Stimulated activated CD4-positive, alpha-beta T cell treated with anti-CD3 and anti-CD28 coated beads, TNF-alpha, amount 100 ng/mL, for 4 hours (primary cell): ENCODE data around the gene ETF1.
"Not testable (repeated sequence)": the region's sequence is repeated elsewhere in the genome, so short reads cannot be mapped to it uniquely, and the experiment has no call there.

Source experiments
- DNase-seq, 3 experiments: peaks; one replicate each; pipeline ENCODE4 v3.0.0-alpha.2; 2020; ENCODE audit warnings: low read depth in 3 of 3

Gene ETF1

GRCh38 chr5:138491284-138491648, 51.8 kb downstream of the ETF1 start:
- DNase-seq = no peak

GRCh38 chr5:138490648-138491283, 52.3 kb downstream of the ETF1 start:
- DNase-seq = no peak

GRCh38 chr5:138489683-138490061, 53.4 kb downstream of the ETF1 start:
- no peak for DNase-seq

- no peak for DNase-seq
Measured at GRCh38 chr5:138488481-138488945, 54.5 kb downstream of the ETF1 start.

DNA sequence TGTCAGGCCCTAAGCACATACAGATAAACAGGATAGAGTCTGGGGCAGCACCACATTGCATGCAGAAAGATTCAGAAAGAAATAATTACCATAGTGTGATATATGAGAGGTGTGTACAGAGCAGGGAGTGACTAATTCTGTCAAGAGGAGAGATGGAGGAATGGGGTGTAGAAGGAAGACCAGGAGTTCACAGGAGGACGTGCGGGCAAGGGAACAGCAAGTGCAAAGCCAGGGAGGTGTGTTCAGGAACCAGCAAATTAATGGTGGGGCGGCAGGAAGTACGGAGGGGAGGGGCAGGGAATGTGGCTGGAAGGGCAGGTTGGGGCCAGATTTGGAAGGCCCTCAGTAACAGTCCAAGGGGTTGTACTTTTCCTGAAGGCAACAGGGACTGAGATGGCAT, 60.4 kb downstream of the ETF1 start:
- no peak for DNase-seq

DNA sequence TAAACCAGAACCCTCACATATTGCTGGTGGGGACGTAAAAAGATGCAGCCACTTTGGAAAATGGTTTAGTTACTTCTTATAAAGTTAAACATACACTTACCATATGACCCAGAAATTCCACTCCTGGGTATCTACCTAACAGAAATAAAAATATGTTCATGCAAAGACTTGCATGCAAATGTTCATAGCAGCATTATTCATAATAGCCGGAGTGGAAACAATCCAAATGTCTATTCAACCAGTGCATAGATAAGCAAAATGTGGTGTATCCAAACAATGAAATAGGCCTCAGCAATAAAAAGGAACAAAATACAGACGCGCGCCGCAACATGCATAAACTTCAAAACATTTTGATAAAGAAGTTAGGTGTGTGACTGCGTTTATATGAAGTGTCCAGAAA, 66.1 kb downstream of the ETF1 start:
- DNase-seq = no peak

DNA sequence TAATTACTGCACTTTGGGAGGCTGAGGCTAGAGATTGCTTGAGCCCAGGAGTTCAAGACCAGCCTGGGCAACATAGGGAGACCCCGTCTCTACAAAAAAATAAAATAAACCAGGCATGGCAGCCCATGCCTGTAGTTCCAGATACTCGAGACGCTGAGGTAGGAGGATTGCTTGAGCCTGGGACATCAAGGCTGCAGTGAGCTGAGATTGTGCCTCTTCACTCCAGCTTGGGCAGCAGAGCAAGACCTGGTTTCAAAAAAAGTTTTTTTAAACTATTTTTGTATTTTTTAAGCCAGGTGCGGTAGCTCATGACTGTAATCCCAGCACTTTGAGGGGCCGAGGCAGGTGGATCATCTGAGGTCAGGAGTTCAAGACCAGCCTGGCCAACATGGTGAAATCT, 69.9 kb downstream of the ETF1 start:
- DNase-seq = not testable (repeated sequence)

DNA sequence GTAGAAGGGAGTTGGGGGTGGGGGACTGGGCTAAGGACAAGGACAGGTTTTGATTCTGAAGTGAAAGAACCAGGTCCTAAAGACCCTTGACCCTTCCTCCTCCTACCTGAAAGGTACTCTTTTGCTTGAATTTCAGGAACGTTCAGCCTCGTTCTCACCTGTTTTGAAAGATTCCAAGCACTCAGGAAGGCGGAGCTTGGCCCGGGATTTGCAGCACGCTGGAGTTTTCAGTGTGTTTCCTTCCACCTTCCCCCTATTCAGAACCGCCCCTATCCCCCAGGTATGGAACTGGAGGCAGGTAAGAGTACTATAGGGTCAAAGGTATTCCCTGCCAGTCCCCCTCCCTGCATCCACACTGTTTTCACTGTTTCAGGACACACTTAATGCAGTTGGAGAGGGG, 70.7 kb downstream of the ETF1 start:
- DNase-seq = no peak

DNA sequence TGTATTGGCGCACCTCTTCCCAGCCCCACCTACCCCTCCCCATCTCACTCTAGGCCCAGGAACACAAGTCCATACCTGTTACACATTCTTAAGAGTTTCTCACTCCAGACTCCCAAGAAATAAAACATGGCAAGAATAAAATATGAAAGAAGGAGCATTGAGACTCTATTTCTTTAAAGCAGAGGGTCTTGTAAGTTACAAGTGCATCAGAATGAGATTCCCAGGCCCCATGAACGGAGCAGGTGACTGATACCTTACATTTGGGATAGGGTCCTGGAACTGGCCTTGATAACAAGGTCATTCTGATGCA, 72.0 kb downstream of the ETF1 start:
- DNase-seq = no peak

GRCh38 chr5:138470322-138471051, 72.5 kb downstream of the ETF1 start:
- DNase-seq = no peak

DNA sequence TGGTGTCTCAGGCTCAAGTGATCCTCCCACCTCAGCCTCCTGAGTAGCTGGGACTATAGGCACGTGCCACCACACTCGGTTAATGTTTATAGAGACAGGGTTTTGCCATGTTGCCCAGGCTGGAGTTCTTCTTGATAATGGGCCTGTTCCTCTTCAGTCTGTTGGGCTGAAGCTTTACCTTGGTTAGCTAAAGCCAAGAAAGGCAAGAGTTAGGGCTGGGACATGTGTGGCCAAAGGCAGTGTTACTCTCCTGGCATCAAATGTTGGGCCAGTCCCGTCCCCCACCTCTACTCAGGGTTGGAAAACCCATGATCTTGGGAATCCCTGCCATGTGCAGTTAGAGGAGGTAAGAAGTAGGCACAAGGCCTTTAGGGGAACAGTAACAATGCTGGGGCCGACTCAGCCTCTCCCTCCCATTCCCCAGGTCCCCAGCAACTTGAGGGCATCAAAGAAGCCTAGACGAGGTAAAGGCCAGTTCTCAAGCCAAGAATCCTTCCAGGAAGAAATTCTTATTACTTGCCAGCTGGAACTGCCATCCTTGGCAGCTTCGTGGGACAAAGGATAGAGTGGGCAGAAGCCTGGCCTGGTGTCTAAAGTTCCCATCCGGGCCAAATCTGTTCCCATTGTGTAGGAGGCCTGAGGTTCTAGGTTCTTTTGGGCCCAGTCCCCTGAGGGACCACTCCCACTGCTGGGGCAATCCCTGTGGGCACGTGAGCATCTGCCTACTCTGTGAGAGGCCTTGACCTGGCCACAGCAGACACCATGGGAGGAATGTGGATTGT, 73.3 kb downstream of the ETF1 start:
- DNase-seq = peak in 1 of 3 experiments; percentile 45

DNA sequence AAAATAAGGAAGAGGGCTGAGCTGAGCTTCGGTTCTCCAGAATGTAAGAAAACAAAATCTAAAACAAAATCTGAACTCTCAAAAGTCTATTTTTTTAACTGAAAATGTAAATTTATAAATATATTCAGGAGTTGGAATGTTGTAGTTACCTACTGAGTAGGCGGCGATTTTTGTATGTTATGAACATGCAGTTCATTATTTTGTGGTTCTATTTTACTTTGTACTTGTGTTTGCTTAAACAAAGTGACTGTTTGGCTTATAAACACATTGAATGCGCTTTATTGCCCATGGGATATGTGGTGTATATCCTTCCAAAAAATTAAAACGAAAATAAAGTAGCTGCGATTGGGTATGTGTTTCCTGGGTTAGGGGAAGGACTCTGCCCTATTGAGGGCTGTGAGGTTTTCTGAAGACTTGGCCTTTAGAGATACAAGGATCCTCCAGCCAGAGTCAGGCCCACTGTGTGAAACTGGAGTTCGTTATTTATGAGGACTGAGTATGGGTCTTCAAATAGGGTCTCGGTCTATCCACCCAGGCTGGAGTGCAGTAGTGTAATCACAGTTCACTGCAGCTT, 74.0 kb downstream of the ETF1 start:
- DNase-seq = no peak

GRCh38 chr5:138468133-138468965, 74.7 kb downstream of the ETF1 start:
- DNase-seq = no peak

GRCh38 chr5:138467711-138468132, 75.3 kb downstream of the ETF1 start:
- no peak for DNase-seq

DNA sequence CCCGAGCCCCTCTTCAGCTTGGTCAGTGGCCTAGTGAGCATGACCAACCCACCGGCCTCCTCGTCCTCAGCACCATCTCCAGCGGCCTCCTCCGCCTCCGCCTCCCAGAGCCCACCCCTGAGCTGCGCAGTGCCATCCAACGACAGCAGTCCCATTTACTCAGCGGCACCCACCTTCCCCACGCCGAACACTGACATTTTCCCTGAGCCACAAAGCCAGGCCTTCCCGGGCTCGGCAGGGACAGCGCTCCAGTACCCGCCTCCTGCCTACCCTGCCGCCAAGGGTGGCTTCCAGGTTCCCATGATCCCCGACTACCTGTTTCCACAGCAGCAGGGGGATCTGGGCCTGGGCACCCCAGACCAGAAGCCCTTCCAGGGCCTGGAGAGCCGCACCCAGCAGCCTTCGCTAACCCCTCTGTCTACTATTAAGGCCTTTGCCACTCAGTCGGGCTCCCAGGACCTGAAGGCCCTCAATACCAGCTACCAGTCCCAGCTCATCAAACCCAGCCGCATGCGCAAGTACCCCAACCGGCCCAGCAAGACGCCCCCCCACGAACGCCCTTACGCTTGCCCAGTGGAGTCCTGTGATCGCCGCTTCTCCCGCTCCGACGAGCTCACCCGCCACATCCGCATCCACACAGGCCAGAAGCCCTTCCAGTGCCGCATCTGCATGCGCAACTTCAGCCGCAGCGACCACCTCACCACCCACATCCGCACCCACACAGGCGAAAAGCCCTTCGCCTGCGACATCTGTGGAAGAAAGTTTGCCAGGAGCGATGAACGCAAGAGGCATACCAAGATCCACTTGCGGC, 75.9 kb downstream of the ETF1 start:
- peak in 1 of 3 experiments; percentile 18 for DNase-seq

DNA sequence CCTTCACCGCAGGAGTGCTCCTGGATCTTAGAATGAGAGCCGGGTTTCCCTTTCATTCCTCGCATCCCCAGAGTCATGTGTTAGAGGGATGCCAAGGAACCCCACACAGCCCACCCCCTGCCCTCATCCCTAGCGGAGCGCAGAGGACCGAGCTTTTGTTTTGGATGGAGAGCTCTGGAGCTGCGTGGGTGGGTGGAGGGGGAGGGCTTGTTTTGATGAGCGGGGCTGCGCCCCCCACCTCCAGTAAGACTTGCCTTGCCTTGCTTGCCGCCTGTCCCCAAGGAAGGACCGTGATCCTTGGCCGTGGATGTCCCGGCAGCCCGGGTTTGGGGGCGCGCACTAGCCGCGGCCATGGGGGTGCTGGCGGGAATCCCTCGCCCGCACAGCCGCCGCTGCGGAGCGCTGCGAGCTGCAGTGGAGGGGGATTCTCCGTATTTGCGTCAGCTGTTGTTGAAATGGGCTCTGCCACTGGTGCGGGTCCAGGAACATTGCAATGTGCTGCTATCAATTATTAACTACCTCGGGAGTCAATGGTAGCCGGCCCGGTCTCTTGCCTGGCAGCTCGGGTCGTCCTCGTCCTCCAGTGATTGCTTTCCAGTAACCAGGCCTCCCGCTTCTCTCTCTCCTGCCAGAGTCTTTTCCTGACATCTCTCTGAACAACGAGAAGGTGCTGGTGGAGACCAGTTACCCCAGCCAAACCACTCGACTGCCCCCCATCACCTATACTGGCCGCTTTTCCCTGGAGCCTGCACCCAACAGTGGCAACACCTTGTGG, 76.7 kb downstream of the ETF1 start:
- DNase-seq = no peak

GRCh38 chr5:138465261-138466124, 77.5 kb downstream of the ETF1 start, which contains the start of gene EGR1:
EGR1 (plus strand) TSS chr5:138465479; CDS start chr5:138465762, 283 bp downstream.
- peak; percentile 87 to 94 (median 93) for DNase-seq

DNA sequence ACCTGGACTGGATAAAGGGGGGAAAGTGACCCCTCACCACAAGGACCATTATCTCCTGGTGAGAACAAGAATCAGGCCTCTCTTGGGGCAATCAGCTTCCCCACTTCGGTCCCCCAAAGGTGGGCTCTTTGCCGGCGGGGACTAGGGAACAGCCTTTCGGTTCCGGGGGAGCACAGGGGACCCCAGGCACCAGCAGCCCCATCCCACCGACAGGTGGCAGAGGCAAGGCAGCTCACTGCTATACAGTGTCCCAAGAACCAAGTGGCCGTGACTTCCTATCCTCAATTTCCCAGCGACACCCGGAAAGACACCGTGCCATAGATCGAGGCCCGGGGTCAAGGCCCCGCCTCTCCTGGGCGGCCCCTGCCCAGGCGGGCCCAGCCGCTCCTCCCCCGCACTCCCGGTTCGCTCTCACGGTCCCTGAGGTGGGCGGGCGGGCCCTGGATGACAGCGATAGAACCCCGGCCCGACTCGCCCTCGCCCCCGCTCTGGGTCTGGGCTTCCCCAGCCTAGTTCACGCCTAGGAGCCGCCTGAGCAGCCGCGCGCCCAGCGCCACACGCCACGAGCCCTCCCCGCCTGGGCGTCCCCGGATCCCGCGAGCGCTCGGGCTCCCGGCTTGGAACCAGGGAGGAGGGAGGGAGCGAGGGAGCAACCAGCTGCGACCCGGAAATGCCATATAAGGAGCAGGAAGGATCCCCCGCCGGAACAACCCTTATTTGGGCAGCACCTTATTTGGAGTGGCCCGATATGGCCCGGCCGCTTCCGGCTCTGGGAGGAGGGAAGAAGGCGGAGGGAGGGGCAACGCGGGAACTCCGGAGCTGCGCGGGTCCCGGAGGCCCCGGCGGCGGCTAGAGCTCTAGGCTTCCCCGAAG, 78.4 kb downstream of the ETF1 start:
- DNase-seq = peak; percentile 91 to 94 (median 94)
